Thoracic aorta (tissue), 2 donors: ENCODE data around the gene DKC1. TPM values are rescaled to one million over a fixed set of nuclear protein-coding genes. Genes with fewer than 3 reads are reported as not detected.

ENCODE experiments used
- ATAC-seq: fragments of 150-250 bp; one replicate; pipeline ENCODE4 v1.8.0; 2017; ENCODE audit warnings: low read depth; ENCODE audit not compliant: insufficient number of reproducible peaks, low FRiP score
- DNase-seq: peaks from one replicate; pipeline ENCODE4 v3.0.0-alpha.2; 2020; ENCODE audit warnings: low spot score
- H3K27ac ChIP-seq, 2 donors: fragments of 200-600 bp; sonication (generic); 1 replicate in 1 of 2; 2 replicates in 1 of 2; pipeline ENCODE4 v1.5.1; 2016; ENCODE audit warnings: mild to moderate bottlenecking in 2 of 2, moderate library complexity in 2 of 2
- H3K27me3 ChIP-seq: fragments of 200-600 bp; sonication (generic); replicated peaks from 2 replicates; pipeline ENCODE4 v1.6.0; 2016; ENCODE audit warnings: mild to moderate bottlenecking; ENCODE audit not compliant: insufficient read depth
- H3K36me3 ChIP-seq: fragments of 200-600 bp; sonication (generic); one replicate; pipeline ENCODE4 v1.5.1; 2016
- H3K4me1 ChIP-seq, 2 donors: fragments of 200-600 bp; sonication (generic); 1 replicate in 1 of 2; 2 replicates in 1 of 2; pipeline versions ENCODE4 v1.5.1 to v1.6.0; 2016; ENCODE audit warnings: low read depth in 2 of 2, mild to moderate bottlenecking in 1 of 2; ENCODE audit not compliant: control insufficient read depth in 1 of 2
- H3K4me3 ChIP-seq: fragments of 200-600 bp; sonication (generic); 2 replicates; pipeline ENCODE4 v1.5.1; 2016; ENCODE audit warnings: mild to moderate bottlenecking
- H3K9me3 ChIP-seq: fragments of 200-600 bp; sonication (generic); 2 replicates; pipeline ENCODE4 v1.5.1; 2016
- CTCF ChIP-seq: fragments of 200-600 bp; sonication (generic); IDR thresholded peaks from one replicate; pipeline ENCODE4 v1.5.1; 2019; ENCODE audit warnings: antibody characterized with exemption
- total RNA-seq, 2 donors: library from RNA; depleted of rRNA; stranded (reverse); fragments of >200 nt; gene quantifications; one replicate each; pipeline versions ENCODE4 v1.1.0 to v1.2.3, GENCODE V29; 2016

DKC1 gene
- 10 to 100 TPM; 14.9 to 67.2 TPM for total RNA-seq

GRCh38 chrX:154762537-154763296 lies at the start of gene DKC1:
TSS of gene DKC1 (plus strand) at chrX:154762864. CDS start at chrX:154762966, 102 bp downstream.
- H3K9me3 ChIP-seq, result no peaks in the 10 kb centered on the region
- peak; percentile 94 for ATAC-seq

GRCh38 chrX:154714925-154715324 lies 47.7 kb upstream of the DKC1 start:
- peak; percentile 65 for TF ChIP-seq CTCF
- H3K4me3 ChIP-seq, result no peak overlapping the region
- DNase-seq, result no peak
- H3K4me1 ChIP-seq, result no peaks in the 10 kb centered on the region
- H3K36me3 ChIP-seq, result peaks cover 6% of the 10 kb centered on the region
- no peaks in the 10 kb centered on the region for H3K27me3 ChIP-seq
- H3K9me3 ChIP-seq, result no peaks in the 10 kb centered on the region
- no peak for ATAC-seq
- H3K27ac ChIP-seq, result no peak overlapping the region

More at GRCh38 chrX:154762537-154763296, at the start of gene DKC1:
- DNase-seq, result peak; percentile 66
- Histone ChIP-seq H3K4me1 (no peaks in the 10 kb centered on the region), H3K36me3 (peaks cover 5% of the 10 kb centered on the region), H3K27ac (peak within 1 kb of the TSS; percentile 47 to 55), H3K4me3 (peak within 1 kb of the TSS; percentile 81), H3K27me3 (no peaks in the 10 kb centered on the region)
- no peak for TF ChIP-seq CTCF

GRCh38 chrX:154715825-154716224 lies 46.8 kb upstream of the DKC1 start:
- ATAC-seq (no peak), DNase-seq (no peak)
- Histone ChIP-seq H3K9me3 (no peaks in the 10 kb centered on the region), H3K27me3 (no peaks in the 10 kb centered on the region), H3K4me1 (no peaks in the 10 kb centered on the region), H3K27ac (no peak overlapping the region), H3K36me3 (peaks cover 6% of the 10 kb centered on the region), H3K4me3 (no peak overlapping the region)
- TF ChIP-seq CTCF, result no peak

GRCh38 chrX:154717824-154718223 lies 44.8 kb upstream of the DKC1 start:
- no peak for ATAC-seq
- TF ChIP-seq CTCF, result no peak
- Histone ChIP-seq H3K27me3 (no peaks in the 10 kb centered on the region), H3K36me3 (no peaks in the 10 kb centered on the region), H3K4me1 (no peaks in the 10 kb centered on the region), H3K4me3 (no peak overlapping the region), H3K27ac (no peak overlapping the region), H3K9me3 (no peaks in the 10 kb centered on the region)
- no peak for DNase-seq

- no peaks in the 10 kb centered on the region for H3K9me3 ChIP-seq
- no peak for TF ChIP-seq CTCF
- H3K4me1 ChIP-seq, result no peaks in the 10 kb centered on the region
- H3K27me3 ChIP-seq, result no peaks in the 10 kb centered on the region
- no peak overlapping the region for H3K27ac ChIP-seq
- no peaks in the 10 kb centered on the region for H3K36me3 ChIP-seq
- DNase-seq, result no peak
- no peak for ATAC-seq
- H3K4me3 ChIP-seq, result no peak overlapping the region
Measured at GRCh38 chrX:154718616-154719015, 44.0 kb upstream of the DKC1 start.
